Measurements from ENCODE around the gene LRRIQ3. TPM values are rescaled to one million over a fixed set of nuclear protein-coding genes. Genes with fewer than 3 reads are reported as not detected.
A peak's percentile ranks its signal among the peaks of the same experiment; 100 is the strongest.
"Not testable (repeated sequence)": the region's sequence is repeated elsewhere in the genome, so short reads cannot be mapped to it uniquely, and the experiment has no call there.

Gene LRRIQ3, protein sequence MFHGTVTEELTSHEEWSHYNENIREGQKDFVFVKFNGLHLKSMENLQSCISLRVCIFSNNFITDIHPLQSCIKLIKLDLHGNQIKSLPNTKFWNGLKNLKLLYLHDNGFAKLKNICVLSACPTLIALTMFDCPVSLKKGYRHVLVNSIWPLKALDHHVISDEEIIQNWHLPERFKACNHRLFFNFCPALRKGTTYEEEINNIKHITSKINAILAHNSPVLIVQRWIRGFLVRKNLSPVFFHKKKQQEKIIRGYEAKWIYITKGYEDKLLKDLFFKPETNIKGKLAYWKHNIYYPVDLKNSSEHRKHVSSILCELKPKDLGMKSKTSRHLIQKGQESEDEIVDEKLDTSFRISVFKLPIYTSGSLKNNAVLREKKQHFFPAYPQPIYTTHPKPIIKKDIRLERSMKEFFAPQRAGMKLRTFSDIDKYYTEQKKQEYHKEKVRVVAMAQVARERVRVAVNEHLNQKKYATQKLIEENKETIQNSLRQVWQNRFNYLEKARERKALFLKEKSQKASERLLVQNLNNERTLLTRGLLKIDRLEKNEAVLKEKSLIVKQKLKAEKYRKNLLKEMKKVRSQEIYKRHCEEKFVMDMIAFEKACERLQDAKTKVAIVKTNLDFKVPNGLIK
- 0.17 and 2.5 TPM in 2 replicates for total RNA-seq

GRCh38 chr1:74197657-74198552, at the start of gene LRRIQ3, which contains the start of gene FPGT:
Gene LRRIQ3, minus strand, starts transcription at chr1:74198176. Its CDS starts 14,492 bp downstream, at chr1:74183684.
Gene FPGT, plus strand, starts transcription at chr1:74198242. Its CDS starts 37 bp downstream, at chr1:74198279.
- DNase-seq (ENCODE audit: low read depth) = peak; percentile 87

GRCh38 chr1:74246315-74246714, 48.3 kb upstream of the LRRIQ3 start:
- DNase-seq (ENCODE audit: low read depth) = peak; percentile 87

DNA sequence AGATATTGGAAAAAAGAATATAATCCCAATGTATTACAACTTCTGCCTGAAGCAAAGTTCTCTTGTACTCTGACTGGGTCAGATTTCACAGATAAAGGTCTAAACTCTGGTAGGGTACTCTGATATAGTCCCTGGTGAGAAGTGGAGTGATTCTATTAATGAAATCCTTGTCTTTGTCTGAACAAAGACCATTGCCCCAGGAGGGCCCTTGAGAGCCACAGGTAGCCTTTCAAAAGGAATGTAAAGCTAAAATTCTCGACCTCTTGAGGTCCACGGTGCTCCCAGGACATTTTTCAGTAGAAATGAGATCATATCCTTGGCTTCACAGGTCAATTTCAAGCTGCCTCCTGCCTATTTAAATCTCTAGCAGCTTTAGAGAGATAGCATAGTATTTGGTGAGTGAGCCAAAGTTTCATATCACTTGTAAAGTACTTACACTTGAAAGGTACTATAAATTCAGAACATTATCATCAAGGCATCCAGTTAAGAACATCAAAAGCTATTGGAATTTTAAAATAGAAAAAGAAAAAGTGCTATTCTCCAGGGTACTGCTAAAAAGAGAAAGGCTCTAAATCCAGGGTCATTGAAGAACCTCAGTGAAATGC, 47.3 kb upstream of the LRRIQ3 start:
- DNase-seq (ENCODE audit: low read depth) = no peak

DNA sequence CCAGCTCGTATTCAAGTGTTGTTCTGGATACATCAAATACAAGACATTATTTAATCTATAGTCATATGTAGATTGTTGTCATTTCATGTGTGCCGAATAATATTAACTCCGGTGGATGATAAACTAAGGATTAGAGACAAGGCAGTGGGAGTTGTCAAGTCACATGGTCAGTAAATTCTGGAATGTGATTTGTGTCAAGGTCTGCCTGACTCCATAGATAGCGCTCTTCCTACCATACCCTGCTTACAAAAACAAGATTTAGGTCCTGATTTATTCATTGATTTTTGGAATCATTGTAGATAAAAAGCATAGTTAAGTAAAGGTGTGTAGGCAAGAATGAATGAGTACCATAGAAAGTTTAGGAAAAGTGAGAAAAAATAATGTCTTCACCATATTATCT, 39.8 kb upstream of the LRRIQ3 start:
- DNase-seq (ENCODE audit: low read depth) = no peak

DNA sequence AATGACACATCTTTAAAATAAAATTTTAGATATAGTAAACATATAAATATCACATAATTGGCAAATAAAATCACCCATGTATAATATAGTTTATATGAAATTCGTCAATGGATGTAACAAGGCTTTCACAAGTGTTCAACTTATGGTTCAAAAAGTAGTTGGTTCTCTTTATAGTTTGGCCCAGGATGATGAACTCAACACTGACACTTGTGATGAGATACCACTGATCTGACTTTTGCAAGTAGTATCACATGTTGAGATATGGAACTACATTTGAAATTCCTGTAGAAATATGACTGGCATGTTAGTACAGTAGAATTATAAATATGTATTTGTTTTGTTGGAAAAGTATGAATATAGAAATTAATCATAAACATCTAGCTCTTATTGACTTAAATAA, 39.1 kb upstream of the LRRIQ3 start:
- no peak for DNase-seq (ENCODE audit: low read depth)

GRCh38 chr1:74236440-74236839, 38.5 kb upstream of the LRRIQ3 start:
- DNase-seq (ENCODE audit: low read depth) = no peak

DNA sequence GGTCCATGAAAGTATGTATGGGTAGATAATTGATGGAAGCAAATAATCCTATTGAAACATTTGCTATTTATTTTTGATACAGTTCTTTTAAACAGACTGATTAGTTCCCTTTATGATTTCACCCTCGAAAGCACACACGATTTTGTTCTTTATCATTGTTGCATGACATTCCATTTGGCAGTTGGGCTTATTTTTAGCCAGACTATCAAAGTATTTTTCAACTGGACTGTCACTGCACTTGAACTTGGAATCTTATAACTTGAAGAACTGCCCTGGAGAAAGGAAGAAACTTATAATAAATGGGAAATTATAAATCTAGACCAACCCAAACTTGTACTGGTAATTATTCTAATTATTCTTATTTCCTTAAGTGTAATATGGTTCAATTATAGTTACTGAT, 37.2 kb upstream of the LRRIQ3 start, which contains the start of gene TNNI3K:
TSS of gene TNNI3K (plus strand) at position 235 of the 400 bp plus-strand sequence. CDS start at position 300, 65 bp downstream.
- DNase-seq (ENCODE audit: low read depth) = no peak

GRCh38 chr1:74223453-74223852, 25.5 kb upstream of the LRRIQ3 start:
- DNase-seq (ENCODE audit: low read depth) = no peak

DNA sequence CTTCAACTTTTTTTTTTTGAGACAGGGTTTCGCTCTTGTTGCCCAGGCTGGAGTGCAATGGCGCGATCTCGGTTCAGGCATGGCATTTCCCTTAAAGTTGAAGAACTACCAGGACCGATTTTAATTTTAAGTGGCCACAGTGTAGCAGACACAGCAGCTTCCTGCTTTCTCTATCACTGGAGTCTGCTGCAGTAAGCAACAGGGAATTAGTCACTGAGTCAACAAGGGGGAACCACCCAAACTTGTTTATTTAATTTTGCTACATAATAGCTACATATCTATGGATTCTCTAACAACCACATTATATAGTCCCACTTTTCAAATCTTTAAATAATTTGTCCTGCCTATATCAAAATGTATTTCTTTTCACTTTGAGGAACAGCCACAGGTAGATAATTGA, 24.7 kb upstream of the LRRIQ3 start:
- DNase-seq (ENCODE audit: low read depth) = no peak

DNA sequence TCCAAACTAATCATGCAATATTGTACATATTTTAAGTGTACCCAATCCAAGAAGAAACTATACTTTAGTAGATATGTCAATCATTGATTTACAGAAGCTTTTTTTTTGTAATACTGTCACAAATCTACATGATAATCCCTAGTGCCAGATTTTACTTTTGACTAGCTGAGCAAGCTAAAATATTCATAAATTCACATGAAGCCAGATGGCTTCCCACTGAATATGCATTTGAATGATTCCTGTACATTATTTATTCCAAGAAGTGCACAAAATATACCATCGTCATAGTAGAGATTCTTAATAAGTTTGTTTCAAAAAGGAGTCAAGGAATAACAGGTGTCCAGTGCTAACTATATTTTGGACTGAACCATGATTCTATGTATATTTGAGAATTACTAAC, 17.3 kb upstream of the LRRIQ3 start:
- no peak for DNase-seq (ENCODE audit: low read depth)

DNA sequence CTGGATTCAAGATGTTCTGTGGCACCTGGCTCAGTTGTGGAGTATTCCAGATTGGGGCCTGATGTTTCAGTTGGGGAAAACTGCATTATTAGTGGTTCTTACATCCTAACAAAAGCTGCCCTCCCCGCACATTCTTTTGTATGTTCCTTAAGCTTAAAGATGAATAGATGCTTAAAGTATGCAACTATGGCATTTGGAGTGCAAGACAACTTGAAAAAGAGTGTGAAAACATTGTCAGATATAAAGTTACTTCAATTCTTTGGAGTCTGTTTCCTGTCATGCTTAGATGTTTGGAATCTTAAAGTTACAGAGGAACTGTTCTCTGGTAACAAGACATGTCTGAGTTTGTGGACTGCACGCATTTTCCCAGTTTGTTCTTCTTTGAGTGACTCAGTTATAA, 7.3 kb upstream of the LRRIQ3 start:
- no peak for DNase-seq (ENCODE audit: low read depth)

DNA sequence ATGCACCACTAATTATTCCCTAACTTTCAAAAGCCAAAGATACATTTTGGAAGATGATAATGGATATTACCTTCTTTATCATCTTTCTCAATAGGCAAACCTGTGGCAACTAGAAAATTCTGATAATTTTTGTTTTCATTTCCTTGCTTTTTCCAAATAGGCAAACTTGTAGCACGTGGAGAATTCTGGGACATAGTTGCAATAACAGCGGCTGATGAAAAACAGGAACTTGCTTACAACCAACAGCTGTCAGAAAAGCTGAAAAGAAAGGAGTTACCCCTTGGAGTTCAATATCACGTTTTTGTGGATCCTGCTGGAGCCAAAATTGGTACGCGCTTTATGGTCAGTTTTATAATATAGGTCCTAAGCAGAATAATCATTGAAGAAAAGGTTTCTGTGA, 1.5 kb upstream of the LRRIQ3 start:
- no peak for DNase-seq (ENCODE audit: low read depth)

GRCh38 chr1:74197255-74197654, 721 bp downstream of the LRRIQ3 start:
- DNase-seq (ENCODE audit: low read depth) = no peak

DNA sequence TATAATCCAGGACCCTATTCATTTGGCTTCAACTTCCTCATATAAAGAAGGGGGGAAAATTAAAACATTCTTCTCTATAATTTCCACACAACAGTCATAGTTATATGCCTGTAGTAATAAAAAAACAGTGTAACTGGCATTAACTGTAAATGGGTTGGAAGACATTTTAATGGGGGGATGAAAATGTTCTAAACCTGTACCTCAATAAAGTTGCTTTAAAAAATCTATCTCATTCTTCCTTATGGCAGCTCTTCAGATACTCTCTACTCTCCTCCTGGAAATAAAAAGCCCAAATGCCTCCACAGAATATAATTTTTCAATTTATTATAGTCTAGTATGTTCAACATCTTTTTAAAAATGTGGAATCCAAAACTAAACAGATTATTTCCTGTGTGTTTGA, 2.6 kb downstream of the LRRIQ3 start:
- DNase-seq (ENCODE audit: low read depth) = no peak

DNA sequence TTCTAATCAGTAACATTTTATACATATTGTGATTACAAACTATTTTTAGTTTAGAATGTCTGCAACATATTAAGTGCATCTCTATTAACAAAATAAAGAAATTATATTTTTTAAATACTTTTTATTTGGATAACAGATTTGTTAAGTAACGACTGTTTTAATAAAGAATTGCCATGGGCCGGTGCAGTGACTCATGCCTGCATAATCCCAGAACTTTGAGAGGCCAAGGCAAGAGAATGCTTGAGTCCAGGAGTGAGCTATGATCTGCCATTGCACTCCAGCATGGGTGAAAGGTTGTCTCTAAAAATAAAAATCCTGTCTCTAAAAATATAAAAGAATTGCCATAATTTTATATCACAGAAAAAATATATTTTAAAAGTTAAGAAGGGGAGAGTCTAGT, 4.1 kb downstream of the LRRIQ3 start:
- DNase-seq (ENCODE audit: low read depth) = peak; percentile 28

DNA sequence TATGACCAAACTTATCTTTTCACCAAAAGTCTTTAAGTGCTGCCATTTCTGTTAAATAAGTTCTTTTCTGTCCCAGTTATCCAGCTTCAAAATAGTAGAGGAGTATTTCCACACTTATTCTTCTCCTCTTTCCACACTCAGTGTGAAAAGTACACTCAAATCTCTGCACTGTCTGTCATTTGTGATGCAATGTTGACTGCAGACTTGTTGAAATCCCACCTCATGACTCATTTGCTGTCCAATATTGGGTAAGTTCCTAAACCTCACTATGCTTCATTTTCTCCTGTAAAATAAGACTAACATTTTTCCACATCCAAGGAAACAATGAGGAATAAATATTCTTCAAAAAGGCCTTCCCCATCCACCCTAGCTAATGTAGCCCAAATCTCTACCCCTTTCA, 17.5 kb downstream of the LRRIQ3 start:
- peak; percentile 85 for DNase-seq (ENCODE audit: low read depth)

GRCh38 chr1:74174423-74174822, 23.6 kb downstream of the LRRIQ3 start:
- DNase-seq (ENCODE audit: low read depth) = not testable (repeated sequence)

GRCh38 chr1:74162333-74162732, 35.6 kb downstream of the LRRIQ3 start:
- no peak for DNase-seq (ENCODE audit: low read depth)

- DNase-seq (ENCODE audit: low read depth) = peak; percentile 31
These were observed 36.5 kb downstream of the LRRIQ3 start for GRCh38 chr1:74161497-74161896.

- DNase-seq (ENCODE audit: low read depth) = no peak
These were observed 37.9 kb downstream of the LRRIQ3 start for GRCh38 chr1:74160046-74160445.

- no peak for DNase-seq (ENCODE audit: low read depth)
These were observed 52.9 kb downstream of the LRRIQ3 start for GRCh38 chr1:74145086-74145485.

DNA sequence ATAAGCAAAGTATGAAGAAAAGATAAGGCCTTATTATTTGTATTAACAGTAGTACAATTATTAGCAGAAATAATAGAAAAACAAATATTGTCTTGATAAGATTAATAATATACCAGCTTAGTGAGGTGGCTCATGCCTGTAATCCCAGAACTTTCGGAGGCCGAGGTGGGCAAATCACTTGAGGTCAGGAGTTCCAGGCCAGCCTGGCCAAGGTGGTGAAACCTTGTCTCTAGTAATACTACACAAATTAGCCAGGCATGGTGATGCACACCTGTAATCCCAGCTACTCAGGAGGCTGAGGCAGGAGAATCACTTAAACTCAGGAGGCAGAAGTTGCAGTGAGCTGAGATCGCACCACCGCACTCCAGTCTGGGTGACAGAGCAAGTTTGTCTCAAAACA, 80.6 kb downstream of the LRRIQ3 start:
- DNase-seq (ENCODE audit: low read depth) = not testable (repeated sequence)

All from renal cortical epithelial cell (primary cell).